Activated naive CD4-positive, alpha-beta T cell treated with anti-CD3 and anti-CD28 coated beads, Interleukin-2, amount 50 U/mL, for 72 hours (primary cell): ENCODE results near the gene DYRK1A. TPM values are rescaled to one million over a fixed set of nuclear protein-coding genes. Genes with fewer than 3 reads are reported as not detected.
A peak's percentile ranks its signal among the peaks of the same experiment; 100 is the strongest.

Experiments
- ATAC-seq, 2 donors: fragments of 150-1000 bp; cut with Tn5 transposase; 2 replicates each; pipeline ENCODE4 v1.10.0; 2021; ENCODE audit warnings: mild to moderate bottlenecking in 2 of 2, moderate library complexity in 2 of 2
- DNase-seq, 2 donors: peaks; one replicate each; pipeline ENCODE4 v3.0.0; 2021 to 2022; ENCODE audit warnings: low spot score in 2 of 2
- H3K27ac Mint-ChIP-seq, 2 donors: one replicate each; pipeline ENCODE4 v1.8.0; 2022; ENCODE audit warnings: mild to moderate bottlenecking in 2 of 2, mixed read lengths in 2 of 2
- H3K36me3 Mint-ChIP-seq, 2 donors: one replicate each; pipeline ENCODE4 v1.8.0; 2022; ENCODE audit warnings: mixed read lengths in 2 of 2
- H3K9me3 Mint-ChIP-seq, 2 donors: one replicate each; pipeline ENCODE4 v1.8.0; 2022; ENCODE audit warnings: mixed read lengths in 2 of 2
- total RNA-seq, 2 donors: library from RNA; stranded (reverse); gene quantifications; one replicate each; pipeline ENCODE4 v1.2.3, GENCODE V29; 2022

The DYRK1A gene
- total RNA-seq, 2 donors from 2014 or later, result 65.5 to 87.9 TPM

DNA sequence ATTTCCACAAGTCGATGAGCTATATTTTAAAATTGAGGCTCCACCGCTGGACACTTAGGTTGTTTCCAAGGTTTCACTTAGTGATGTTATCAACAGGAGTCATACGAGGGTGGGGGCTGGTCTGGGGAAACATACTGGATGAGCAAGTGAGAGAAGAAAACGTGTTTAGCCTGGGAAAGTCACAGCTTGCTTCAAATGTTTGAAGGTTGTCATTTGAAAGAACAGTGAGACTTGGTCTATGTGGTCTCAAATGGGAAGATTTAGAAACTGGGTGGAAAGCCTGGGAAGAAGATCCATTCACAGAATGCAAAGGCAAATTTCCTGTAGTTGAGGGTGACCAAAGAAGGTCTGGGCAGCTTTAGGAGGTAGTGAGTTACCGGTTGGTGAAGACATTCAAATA is 9.9 kb upstream of the DYRK1A start:
- Mint-ChIP-seq H3K27ac (no peak overlapping the region), H3K36me3 (peaks cover under 1 to 2% of the 10 kb centered on the region in 2 donors), H3K9me3 (peaks cover 0 to 2% of the 10 kb centered on the region in 2 donors)
- no peak for ATAC-seq
- no peak for DNase-seq

DNA sequence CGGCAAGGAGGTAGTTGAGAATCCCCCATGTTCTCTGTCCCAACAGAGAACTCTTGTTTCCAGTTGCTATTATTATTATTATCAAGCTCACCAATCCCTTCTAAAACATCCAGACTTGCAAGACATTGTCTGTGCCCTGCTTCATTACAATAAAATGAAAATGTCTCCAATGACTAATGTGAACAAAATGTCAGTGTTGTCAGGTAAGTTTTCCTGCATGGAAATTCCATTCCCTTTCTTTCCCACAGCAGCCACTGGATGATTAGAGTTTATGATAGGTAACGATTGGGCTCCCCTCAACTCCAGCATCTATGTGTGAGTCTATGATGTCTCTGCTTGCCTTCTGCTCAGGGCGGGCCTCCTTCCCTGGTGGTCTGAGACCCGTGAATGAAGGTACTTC is 8.9 kb upstream of the DYRK1A start:
- Mint-ChIP-seq H3K9me3 (no peaks in the 10 kb centered on the region), H3K27ac (no peak overlapping the region), H3K36me3 (no peaks in the 10 kb centered on the region)
- DNase-seq, result no peak
- ATAC-seq, result no peak

GRCh38 chr21:37358397-37358796 is 8.2 kb upstream of the DYRK1A start:
- H3K36me3 Mint-ChIP-seq, result no peaks in the 10 kb centered on the region
- H3K27ac Mint-ChIP-seq, result no peak overlapping the region
- DNase-seq (no peak), ATAC-seq (no peak)
- no peaks in the 10 kb centered on the region for H3K9me3 Mint-ChIP-seq

DNA sequence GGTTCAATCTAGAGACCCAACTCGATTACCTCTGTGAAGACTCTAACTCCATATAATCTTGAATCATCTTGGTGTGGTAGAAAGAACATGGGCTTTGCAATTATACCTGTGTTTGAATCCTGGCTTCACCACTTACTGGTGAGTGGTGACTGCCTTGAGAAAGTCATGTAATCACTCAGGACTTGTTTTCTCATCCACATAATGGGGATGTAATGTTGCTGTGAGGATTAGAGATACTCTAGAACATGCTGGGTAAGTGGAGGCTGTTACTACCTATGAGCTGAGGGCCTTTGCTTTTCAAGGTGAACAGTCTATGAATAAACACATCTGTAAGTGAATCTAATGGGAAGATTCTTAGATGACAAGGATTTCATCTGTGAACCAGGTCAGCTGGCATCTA is 2.6 kb upstream of the DYRK1A start:
- peaks cover 6 to 19% of the 10 kb centered on the region in 2 donors for H3K36me3 Mint-ChIP-seq
- H3K9me3 Mint-ChIP-seq, result no peaks in the 10 kb centered on the region
- DNase-seq, result no peak
- no peak for ATAC-seq
- no peak overlapping the region for H3K27ac Mint-ChIP-seq

- DNase-seq (no peak), ATAC-seq (no peak)
- H3K36me3 Mint-ChIP-seq, result peaks cover 6 to 19% of the 10 kb centered on the region in 2 donors
- H3K27ac Mint-ChIP-seq, result peak overlapping the region in 1 of 2 donors; percentile 60
- H3K9me3 Mint-ChIP-seq, result no peaks in the 10 kb centered on the region
Observed at GRCh38 chr21:37364722-37365121, 1.9 kb upstream of the DYRK1A start.

DNA sequence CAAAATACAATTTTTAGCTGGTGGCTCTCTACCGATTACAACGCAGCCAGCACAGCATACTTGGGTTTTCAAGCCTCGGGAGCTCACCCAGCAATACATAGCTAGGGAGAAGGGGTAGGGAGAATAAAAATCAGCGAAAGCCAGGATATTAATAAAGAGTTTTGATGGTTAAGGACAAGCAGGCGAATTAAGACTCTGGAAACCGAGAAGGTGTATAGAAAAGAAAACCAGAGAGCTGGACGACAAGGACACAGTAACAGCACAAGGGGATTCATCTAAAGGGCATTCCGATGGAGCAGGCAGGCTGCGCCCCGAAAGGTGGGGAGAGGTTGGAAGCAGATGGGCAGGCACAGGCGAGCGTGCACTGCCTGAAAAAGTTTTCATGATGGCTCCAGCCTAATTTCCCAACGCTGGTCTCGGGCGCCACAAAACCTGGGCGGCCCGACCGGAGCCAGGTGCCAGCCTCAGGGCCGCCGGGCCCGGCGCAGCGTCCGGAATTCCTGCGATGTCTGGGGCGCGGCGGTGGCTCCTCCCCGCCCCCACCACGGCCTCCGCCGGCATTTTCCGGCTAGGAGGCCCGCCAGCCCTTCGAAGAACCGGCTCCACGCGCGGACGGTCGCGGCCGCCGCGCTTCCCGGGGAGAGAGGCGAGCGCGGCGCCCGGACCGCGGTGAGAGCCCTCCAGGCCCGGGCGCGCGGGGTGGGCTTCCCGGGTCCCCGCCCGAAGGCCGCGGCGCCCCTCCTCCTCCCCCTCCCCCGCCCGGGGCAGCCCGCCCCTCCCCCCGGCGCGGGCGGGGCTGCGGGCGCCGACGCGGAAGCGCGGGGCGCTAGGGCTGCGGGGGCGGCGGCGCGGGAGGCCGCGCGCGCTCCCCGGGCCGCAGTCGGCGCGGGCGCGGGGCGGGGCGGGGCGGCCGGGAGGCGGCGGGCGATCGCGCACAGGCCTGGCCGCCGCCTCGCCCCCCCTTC is 774 bp upstream of the DYRK1A start:
- DNase-seq, result peak; percentile 60 to 83
- peak in 1 of 2 donors; percentile 23 for ATAC-seq
- Mint-ChIP-seq H3K36me3 (peaks cover 6 to 19% of the 10 kb centered on the region in 2 donors), H3K27ac (peak overlapping the region; percentile 97 to 99), H3K9me3 (no peaks in the 10 kb centered on the region)

DNA sequence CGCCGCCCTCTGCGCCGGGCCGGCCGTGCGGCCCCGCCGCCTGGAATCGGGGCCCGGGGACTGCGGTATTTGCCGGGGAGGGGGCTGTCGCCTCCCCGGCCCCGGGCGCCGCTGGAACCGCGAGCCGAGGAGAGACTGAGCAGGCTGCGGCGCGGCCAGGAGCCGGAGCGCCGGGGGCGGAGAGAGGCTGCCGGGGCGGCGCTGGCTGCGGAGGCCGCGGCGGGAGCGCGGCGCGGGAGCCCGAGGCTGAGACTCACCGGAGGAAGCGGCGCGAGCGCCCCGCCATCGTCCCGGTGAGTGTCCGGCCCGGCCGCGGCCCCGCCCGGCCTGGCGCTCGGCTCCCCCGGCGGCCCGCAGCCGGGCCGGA is 746 bp downstream of the DYRK1A start:
- peak; percentile 36 to 58 for DNase-seq
- Mint-ChIP-seq H3K36me3 (peaks cover 6 to 19% of the 10 kb centered on the region in 2 donors), H3K27ac (peak overlapping the region in 1 of 2 donors; percentile 99), H3K9me3 (no peaks in the 10 kb centered on the region)
- ATAC-seq, result no peak

GRCh38 chr21:37367703-37368540 is 1.3 kb downstream of the DYRK1A start:
- H3K9me3 Mint-ChIP-seq, result no peaks in the 10 kb centered on the region
- DNase-seq, result peak; percentile 43 to 66
- H3K36me3 Mint-ChIP-seq, result peaks cover 6 to 19% of the 10 kb centered on the region in 2 donors
- ATAC-seq, result peak in 1 of 2 donors; percentile 3
- H3K27ac Mint-ChIP-seq, result peak overlapping the region; percentile 90 to 97

- H3K36me3 Mint-ChIP-seq, result peaks cover 6 to 19% of the 10 kb centered on the region in 2 donors
- no peak for ATAC-seq
Observed at GRCh38 chr21:37368541-37369279, 2.1 kb downstream of the DYRK1A start.

DNA sequence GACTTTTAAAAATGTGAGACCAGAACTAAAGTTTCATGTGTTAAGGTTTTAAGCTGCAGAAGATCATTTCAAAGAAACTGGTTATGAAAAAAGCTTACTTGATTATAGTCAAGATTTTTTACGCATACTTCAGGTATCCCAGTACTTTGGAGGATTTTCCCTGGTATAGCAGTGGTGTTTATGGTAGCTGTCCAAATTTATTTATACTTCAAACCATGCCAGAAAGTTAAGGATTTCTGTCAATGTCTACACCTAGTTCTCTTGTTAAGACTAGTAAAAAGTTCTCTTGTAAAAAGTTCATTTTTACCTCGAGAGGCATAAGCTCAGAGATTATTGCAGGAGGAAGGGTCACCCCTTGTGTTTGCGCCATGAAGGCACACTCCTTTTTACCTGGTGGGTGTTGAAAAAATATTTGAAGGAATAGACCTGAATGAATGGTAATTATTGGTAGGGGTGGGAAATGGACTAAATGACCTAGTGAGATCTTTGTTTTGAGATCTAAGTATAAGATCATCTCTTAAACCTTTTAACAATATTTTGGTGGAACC is 2.8 kb downstream of the DYRK1A start:
- H3K36me3 Mint-ChIP-seq, result peaks cover 6 to 19% of the 10 kb centered on the region in 2 donors
- no peaks in the 10 kb centered on the region for H3K9me3 Mint-ChIP-seq
- peak overlapping the region; percentile 90 to 93 for H3K27ac Mint-ChIP-seq
- DNase-seq (no peak), ATAC-seq (no peak)

More at GRCh38 chr21:37368541-37369279, 2.1 kb downstream of the DYRK1A start:
- DNase-seq, result no peak
- no peaks in the 10 kb centered on the region for H3K9me3 Mint-ChIP-seq
- peak overlapping the region; percentile 90 to 93 for H3K27ac Mint-ChIP-seq

DNA sequence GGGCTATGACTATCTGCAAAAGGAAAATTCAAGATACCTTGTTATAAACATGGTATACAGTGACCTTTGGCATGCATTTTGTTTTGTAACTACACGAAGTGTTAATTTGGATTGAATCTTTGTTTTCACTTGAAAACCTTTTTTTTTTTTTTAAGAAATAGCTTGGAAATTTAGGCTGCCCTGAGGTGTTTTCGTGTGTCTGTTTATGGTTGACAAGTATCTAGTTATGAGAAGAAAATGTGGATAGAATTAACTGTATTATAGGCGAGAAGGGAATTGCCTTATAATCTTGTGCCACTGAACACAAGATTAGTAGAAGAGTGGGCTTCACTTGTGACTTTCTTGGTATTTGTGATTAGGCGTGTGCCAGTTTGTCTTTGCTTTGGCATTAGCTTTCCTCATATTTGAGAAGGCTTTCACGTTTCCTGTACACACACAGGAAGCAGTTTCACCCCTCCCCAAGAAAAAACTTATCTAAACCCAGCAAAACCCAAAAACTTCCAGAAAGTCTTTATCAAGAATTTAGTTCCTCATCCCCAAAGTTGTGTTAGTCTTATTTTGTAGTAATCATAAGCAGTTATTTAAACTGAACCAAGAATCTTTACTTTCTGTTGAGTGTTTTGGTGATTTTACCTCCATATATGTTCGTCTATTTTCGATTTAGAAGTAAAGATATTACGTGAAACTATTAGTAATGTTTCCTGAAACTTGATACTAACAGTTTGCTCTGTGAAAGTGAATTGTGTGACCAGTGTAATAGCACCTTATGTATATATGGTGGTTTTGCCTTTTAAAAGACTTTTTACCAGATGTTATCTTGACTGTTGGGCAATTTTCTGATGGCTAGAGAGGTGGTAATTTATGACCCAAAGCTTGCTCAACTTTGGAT is 3.8 kb downstream of the DYRK1A start:
- no peaks in the 10 kb centered on the region for H3K9me3 Mint-ChIP-seq
- peak overlapping the region; percentile 90 to 93 for H3K27ac Mint-ChIP-seq
- ATAC-seq (peak; percentile 6 to 10), DNase-seq (no peak)
- H3K36me3 Mint-ChIP-seq, result peaks cover 6 to 17% of the 10 kb centered on the region in 2 donors

DNA sequence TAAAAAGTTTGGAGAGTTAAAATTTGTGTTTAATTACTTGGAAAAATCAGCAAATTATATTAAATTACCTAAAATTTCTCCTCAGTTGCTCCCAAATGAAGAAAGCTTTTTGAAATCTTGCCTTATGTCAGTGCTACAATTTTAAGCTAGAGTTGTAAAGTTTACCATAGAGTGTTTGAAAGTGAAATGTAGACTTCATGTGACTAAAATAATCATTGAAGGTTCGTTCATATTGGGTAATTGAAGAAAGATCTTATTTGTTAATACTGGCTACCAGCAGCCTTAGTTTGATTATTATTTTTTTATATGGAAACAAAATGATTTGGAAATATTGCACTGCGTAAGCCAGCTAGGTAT is 4.4 kb downstream of the DYRK1A start:
- no peak for DNase-seq
- peak overlapping the region; percentile 65 to 90 for H3K27ac Mint-ChIP-seq
- H3K36me3 Mint-ChIP-seq, result peaks cover 6 to 14% of the 10 kb centered on the region in 2 donors
- ATAC-seq, result no peak
- H3K9me3 Mint-ChIP-seq, result no peaks in the 10 kb centered on the region

- DNase-seq (no peak), ATAC-seq (no peak)
- Mint-ChIP-seq H3K27ac (peak overlapping the region in 1 of 2 donors; percentile 65), H3K36me3 (peaks cover 0 to 7% of the 10 kb centered on the region in 2 donors), H3K9me3 (no peaks in the 10 kb centered on the region)
Observed at GRCh38 chr21:37372127-37372731, 5.7 kb downstream of the DYRK1A start.

DNA sequence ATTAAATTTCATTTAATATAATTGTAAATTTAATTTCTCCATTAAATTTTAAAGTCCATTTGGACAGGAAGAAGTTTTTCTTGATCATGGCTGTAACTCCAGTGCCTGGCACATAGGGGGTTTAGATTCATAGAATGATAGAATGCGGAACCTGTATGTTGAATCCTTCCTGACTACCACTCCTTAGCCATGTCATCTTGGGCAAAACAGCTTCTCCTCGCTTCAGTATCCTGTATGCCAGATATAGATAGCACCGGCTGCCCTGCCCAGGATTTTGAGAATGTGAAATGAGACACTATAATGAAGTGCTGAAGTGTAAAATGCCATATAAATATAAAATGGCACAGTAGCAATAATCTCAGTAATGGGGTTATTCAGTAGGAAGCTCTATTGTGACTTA is 6.4 kb downstream of the DYRK1A start:
- Mint-ChIP-seq H3K27ac (peak overlapping the region in 1 of 2 donors; percentile 55), H3K36me3 (peaks cover 0 to 7% of the 10 kb centered on the region in 2 donors)

DNA sequence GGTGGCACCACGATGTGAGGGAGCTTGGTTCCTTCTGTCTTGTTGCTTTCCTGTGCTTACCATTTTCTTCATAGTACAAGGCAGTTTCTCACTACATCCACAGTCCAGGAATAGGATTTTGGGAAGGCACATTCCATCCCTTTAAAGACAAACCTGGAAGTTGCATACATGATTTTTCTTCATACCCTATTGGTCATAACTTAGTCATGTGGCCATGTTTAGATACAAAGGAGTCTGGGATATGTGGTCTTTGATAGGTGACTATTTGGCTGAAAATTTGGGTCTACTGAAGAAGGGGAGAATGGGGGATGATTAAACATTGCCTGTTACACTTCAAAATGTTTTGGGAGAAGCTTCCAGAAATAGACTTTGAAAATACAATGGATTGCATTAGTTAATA is 7.0 kb downstream of the DYRK1A start:
- Mint-ChIP-seq H3K9me3 (no peaks in the 10 kb centered on the region), H3K27ac (peak overlapping the region; percentile 41 to 55), H3K36me3 (peaks cover 2 to 4% of the 10 kb centered on the region in 2 donors)
- no peak for DNase-seq
- no peak for ATAC-seq

More for the DNA sequence above, 6.4 kb downstream of the DYRK1A start:
- ATAC-seq (no peak), DNase-seq (no peak)
- no peaks in the 10 kb centered on the region for H3K9me3 Mint-ChIP-seq
